ENCODE data around the gene C22orf15.

C22orf15 gene

DNA sequence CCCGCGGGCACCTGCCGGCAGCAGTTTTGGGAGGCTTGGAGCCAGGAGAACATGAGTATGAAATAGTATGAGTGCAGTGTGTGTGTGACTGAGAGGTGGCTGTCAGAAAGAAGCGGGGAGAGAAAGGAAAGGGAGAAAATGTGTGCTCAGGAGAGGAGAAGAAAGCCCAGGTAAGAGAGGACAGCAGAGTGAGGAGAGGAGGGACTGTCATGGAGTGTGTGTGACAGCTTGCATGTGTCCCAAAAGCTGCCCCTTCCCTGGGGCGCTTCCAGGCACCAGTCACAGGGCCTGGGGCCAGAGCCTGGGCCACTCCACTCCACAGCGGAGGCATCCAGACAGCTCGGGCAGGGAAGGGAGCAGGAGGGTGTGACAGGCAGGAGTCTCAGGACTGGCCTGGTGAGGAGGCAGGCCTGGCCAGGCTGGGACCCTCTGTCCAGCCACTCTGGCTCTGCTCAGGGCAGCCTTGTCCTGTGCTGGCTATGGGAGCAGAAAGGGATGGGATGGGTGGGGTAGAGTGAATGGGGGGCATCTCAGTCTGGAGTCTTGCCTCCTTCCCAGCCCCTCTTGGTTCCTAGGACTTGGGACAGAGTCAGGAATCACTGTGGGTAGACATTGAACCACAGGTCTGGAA is 10.8 kb downstream of the C22orf15 start:
- no peak for DNase-seq

DNA sequence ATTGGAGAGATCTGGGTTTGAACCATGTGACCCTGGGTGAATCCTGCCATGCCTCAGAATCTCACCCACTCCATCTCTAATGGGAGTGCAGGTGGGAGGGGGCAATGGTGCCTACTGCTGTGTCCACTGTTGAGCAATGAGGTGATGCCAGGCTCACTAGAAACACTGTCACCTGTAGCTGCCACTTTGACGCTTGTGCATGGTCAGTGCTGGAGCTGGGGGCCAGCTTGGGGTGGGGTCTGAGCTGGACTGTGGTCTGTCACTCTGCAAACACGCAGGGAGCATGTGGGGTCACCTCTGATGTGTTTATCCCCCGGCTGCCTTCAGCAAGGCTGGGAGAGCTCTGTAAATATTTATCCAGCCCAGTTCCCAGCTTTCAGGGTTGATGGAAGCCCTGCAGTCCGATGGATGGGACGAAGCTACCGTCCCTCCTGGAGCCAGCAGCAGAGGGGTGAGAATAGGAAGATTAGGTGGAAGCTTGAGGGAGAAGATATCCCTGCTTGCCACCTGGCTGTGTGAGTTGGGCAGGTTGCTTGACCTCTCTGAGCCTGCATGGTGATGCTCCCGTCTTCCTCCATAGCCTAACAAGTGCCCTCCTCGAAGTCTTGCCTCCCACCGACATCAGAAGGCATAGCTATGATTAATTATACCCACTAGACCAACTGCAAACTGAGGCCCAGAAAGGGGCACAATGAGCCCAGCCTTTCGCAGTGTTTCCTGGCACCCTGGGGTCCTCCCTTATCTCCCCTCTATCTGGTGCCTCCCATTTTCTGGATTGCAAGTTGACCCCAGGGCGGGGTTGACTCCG is 11.5 kb downstream of the C22orf15 start:
- DNase-seq: no peak

DNA sequence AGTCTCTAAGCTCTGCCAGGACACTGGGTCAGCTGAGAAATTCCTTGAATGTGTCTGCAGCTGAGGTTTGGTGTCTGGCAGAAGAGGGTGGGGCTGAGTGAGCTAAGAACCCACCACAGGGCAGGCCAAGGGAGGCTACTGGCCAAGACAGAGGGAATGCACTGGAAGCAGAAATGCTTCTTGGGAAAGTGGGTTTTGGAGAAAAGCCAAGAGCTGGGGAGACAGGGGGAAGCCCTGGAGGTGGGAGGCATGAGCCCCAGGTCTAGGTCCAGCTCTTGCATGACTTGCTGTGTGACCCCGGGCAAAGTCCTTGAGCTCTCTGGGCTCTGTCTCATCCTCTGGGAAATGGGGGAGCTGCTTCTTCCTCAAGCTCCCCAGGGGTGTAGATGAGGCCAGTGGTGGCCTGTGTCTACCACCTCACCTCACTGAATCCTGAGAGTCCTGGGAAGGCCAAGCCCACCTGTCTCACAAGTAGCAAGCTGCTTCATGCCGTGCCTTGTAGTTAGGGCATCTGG is 12.2 kb downstream of the C22orf15 start:
- DNase-seq: no peak

DNA sequence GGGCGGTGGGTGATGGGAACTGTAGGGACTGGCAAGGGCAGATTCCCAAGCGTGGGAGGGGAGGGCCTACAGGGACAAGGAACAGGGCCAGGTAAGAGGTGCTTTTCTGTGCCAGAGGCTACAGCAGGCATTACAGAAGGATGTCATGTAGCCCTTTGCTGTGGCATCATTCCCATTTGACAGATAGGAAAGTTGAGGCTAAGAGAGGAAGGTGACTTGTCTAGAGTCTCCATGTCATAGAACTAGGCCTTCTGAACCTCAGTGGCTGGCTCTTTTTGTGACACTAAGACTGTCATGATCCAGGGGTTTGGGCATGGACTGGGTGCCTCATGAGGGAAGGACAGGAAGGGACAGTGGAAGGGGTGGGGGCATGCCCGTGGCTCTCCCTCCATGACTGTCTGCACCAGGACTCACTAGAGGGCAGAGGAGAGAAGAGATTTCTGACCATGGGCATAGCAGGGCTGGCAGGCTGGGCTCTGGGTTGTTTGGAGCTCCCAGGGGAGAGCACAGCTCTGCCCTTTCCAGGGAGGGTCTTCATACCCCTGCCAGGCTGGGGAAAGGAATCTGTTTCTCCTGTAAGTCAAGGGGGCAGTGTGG is 13.1 kb downstream of the C22orf15 start:
- no peak for DNase-seq

DNA sequence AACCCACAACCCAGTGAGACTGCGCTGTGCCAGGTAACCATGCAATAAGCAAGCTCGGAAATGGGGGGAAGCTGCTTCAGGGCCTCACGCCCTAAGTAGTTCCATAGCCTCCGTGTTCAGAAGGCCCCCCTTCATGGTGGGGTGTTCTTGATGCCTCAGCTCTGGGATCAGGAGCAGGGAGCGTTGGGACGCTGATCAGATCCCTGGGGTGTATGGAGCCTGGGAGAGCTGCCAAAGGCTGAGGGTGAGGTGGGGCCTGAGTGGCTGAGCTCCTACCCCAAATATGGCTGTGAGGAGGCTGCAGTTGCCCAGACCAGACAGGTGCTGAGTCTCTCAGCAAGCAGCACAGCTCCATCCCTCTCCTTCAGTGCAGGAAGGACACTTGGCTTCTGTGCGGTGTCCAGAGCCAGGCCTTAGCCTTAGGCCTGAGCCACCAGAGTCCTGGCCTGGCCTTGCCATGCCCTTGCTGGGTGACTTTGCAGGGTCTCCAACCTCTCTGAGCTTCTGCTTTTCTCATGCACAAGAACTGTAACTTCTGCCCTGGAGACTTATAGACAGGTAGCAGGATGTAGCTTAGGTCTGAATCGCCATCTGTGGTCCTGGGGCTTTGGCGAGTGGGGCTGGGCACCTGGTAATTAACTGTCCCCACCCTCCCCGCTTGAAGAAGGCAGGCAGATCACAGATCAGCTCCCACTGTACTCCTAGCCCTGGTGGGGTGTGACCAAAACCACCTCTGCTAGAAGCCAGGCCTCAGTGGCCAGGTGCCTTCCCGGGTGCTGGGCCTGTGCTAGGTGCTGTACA is 15.2 kb downstream of the C22orf15 start:
- DNase-seq: no peak

DNA sequence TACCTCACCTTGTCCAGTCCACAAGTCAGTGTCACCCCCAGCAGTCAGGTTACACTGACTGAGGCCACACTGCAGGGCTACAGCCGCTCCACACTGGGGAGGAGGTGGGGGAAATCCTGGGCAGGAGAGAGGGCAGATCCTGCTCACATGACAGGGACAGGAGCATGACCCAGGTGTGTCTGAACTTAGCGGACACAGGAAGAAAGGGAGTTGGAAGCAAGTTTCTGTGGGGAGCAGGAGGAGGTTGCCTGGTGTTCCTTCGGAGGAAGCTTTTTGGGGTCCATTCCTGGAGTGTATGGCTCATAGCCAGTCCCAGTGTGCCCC is 15.7 kb downstream of the C22orf15 start:
- DNase-seq: no peak

DNA sequence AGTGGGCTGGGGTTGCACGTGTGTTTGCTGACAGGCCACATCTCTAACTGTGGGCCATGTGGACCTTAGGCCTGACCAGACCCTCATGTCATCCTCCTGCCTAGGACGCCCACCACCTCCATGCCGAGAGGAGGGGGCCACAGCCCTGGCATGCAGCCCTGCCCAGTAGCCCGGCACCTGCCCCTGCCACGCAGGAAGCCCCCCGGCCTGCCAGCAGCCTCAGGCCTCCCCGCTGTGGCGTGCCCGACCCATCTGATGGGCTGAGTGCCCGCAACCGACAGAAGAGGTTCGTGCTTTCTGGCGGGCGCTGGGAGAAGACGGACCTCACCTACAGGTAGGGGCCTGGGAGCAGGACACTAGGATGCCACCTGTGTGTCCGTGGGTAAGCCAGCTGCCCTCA is 16.3 kb downstream of the C22orf15 start:
- DNase-seq: no peak

DNA sequence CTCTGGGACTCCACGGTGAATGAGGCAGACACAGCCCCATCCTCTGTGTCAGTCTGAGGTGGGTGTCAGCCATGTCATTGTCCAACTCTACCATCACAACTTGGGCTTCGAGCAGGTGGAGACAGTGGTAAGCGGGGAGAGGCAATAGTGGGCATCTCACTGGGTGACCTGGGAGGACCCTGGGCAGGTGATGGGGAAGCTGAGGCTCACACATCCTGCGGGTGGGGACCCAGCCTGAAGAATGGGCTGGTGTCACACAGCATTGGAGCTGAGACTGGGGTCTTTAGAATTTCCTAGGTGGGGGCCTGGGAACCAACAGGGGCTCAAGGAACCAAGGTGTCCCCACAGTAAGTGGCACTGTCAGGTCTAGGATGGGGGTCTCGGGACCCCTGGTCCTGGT is 16.9 kb downstream of the C22orf15 start:
- no peak for DNase-seq

DNA sequence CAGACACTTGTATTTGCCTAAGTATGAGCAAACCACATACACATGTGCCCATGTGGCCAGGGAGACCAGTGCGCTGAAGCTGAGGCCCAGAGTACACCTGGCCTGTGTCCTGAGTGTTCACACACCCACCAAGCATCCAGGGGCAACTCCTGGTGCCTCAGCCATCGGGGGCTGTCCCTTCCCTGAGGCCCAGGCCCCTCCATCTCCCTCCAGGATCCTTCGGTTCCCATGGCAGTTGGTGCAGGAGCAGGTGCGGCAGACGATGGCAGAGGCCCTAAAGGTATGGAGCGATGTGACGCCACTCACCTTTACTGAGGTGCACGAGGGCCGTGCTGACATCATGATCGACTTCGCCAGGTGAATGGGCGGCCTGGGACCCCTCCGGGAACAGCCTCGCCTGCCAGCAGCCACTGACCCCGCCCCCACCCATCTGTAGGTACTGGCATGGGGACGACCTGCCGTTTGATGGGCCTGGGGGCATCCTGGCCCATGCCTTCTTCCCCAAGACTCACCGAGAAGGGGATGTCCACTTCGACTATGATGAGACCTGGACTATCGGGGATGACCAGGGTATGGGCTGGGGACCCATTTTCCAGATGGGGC is 17.5 kb downstream of the C22orf15 start:
- DNase-seq: no peak

DNA sequence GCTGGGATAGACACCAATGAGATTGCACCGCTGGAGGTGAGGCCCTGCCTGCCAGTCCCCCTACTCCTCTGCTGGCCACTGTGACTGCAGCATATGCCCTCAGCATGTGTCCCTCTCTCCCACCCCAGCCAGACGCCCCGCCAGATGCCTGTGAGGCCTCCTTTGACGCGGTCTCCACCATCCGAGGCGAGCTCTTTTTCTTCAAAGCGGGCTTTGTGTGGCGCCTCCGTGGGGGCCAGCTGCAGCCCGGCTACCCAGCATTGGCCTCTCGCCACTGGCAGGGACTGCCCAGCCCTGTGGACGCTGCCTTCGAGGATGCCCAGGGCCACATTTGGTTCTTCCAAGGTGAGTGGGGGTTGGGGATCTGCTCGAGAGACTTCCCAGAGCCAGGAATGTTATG is 18.3 kb downstream of the C22orf15 start:
- DNase-seq: no peak

DNA sequence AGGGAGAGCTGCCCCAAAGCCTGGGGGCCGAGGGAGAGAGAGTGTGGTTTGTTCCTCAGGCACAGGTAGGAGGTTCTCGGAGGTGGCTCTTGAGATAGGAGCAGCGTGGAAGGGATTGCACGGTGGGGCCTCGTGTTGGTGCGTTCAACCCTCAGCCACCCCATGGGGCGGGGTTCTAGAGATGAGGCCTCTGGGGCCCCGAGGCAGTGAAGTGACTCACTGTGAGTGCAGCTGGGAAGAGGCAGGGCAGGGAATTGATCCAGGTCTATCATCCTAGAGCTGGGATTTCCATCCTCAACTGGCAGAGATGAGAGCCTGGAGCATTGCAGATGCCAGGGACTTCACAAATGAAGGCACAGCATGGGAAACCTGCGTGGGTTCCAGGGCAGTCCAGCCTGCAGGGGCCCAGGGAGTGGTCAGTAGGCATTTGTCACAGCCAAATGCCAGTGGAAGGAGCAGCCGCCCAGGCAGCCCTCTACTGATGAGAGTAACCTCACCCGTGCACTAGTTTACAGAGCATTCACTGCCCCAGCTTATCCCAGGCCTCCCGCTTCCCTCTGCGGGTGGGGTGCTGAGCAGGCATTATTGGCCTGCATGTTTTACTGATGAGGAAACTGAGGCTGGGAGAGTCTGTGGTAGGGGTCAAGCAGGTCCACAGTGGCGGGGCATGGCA is 18.9 kb downstream of the C22orf15 start:
- no peak for DNase-seq

DNA sequence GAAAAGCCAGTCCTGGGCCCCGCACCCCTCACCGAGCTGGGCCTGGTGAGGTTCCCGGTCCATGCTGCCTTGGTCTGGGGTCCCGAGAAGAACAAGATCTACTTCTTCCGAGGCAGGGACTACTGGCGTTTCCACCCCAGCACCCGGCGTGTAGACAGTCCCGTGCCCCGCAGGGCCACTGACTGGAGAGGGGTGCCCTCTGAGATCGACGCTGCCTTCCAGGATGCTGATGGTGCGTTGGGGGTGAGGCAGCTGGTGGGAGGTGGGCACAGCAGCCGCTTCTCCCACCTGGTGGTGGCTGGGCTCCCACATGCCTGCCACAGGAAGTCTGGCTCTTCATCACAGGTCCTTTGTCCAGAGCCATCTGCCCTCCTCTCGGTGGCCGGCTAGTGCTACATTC is 19.5 kb downstream of the C22orf15 start:
- no peak for DNase-seq

DNA sequence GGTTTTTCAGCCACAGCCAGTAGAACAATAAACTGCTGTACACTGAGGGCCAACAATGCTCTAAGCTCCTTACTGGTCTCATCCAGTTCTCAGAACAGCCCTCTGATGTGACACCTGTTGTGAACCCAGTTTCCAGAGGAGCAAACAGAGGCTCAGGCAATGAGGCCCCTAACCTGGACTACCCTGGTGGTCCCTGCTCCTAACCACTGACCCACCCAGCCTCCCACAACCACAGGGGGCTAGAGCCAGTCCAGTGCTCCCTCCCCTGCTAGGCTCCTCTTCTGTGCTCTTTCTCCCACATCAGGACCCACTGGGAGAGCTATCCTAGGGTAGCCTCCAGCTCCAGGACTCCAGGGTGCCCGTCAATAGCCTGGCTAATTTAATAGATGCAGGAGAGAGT is 19.9 kb downstream of the C22orf15 start:
- DNase-seq: no peak

DNA sequence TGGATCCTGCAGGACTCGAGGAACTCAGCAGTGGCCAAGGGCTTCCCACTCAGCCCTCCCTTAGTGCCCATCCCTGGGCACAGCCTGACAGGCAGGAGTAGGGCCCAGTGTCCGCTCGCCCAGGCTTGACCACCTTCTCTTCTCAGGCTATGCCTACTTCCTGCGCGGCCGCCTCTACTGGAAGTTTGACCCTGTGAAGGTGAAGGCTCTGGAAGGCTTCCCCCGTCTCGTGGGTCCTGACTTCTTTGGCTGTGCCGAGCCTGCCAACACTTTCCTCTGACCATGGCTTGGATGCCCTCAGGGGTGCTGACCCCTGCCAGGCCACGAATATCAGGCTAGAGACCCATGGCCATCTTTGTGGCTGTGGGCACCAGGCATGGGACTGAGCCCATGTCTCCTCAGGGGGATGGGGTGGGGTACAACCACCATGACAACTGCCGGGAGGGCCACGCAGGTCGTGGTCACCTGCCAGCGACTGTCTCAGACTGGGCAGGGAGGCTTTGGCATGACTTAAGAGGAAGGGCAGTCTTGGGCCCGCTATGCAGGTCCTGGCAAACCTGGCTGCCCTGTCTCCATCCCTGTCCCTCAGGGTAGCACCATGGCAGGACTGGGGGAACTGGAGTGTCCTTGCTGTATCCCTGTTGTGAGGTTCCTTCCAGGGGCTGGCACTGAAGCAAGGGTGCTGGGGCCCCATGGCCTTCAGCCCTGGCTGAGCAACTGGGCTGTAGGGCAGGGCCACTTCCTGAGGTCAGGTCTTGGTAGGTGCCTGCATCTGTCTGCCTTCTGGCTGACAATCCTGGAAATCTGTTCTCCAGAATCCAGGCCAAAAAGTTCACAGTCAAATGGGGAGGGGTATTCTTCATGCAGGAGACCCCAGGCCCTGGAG is 20.7 kb downstream of the C22orf15 start:
- DNase-seq: no peak

DNA sequence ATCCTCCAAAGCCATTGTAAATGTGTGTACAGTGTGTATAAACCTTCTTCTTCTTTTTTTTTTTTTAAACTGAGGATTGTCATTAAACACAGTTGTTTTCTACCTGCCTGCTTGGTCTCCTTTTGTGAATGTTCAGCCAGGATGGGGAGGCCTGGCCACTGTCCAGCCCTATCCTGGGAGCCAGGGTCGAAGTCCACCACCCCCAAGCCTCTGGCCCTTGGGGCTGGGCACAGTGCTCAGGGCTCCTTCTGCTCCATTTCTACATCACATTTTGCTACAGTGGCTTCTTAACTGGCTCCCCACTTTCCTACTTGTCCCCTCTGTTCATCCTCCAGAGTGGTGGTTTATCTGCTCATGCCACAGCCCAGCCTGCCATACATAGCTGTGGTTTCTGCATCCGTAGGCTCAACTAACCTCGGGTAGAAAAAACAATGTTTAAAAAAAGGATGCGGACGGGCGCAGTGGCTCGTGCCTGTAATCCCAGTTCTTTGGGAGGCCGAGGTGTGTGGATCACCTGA is 21.5 kb downstream of the C22orf15 start:
- no peak for DNase-seq

DNA sequence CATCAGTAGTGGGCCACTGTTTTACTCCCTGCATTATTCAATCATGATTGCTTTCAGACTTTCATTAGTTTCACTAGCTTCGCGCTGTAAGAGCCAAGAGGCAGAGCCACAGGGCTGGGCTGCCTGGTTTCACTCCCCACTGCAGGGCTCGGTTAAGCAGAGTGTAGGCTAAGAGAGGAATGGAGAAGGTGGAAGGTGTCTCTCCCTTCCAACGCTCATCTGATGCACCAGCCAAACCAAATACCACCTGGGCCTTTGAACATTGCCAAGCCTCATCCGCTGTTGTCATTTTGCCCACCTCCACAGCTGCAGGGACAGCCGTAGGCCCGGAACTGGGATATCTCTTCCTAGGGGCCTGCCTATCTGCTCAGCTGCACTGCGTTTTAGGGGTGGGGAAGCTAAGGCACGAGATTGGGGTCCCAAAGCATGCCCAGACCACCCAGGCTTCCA is 23.5 kb downstream of the C22orf15 start:
- peak; percentile 9 for DNase-seq

DNA sequence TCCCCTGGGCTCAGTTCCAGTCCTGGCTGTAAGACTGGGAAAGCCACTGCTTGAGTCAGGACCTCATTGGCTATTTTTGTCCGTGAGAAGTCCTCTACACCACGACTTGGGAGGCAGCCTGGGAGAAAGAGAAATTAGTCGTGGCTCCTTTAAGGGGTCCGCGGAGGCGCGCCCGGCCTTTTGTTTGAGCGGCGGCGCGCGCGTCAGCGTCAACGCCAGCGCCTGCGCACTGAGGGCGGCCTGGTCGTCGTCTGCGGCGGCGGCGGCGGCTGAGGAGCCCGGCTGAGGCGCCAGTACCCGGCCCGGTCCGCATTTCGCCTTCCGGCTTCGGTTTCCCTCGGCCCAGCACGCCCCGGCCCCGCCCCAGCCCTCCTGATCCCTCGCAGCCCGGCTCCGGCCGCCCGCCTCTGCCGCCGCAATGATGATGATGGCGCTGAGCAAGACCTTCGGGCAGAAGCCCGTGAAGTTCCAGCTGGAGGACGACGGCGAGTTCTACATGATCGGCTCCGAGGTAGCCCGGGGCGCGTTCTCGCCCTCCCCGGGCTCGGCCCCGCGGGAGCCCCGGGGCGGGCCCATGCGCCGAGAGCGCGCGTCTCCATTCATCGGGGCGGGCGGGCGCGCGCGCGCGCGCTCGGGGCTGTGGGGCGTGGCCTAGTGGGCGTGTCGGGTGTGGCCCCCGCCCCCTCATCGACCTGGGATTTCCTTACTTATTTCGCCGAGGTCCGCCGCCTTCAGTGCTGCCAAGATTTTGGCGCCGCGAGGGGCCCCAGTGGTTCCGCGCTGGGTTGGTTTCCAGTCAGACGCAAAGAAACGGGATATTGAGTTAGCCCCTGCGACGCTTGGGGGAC is 24.2 kb downstream of the C22orf15 start, which contains the start of gene SMARCB1:
TSS of gene SMARCB1 (plus strand) at position 215 of the 848 bp plus-strand sequence. CDS start at position 419, 204 bp downstream.
- DNase-seq: peak; percentile 69

DNA sequence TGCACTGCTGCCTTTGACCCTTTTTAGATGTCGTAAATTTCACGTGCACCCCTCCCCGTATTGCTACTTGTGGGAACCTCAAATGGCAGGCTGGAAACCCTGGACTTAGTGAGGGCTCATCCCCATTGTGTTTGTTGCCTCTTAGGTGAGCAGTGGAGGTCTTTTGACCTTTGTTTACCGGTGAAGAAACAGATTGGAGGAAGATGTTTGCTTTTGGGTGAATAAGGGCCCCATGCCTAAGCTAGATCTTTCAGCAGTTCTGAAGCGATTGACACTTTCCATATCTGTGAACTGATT is 24.8 kb downstream of the C22orf15 start:
- DNase-seq: no peak

DNA sequence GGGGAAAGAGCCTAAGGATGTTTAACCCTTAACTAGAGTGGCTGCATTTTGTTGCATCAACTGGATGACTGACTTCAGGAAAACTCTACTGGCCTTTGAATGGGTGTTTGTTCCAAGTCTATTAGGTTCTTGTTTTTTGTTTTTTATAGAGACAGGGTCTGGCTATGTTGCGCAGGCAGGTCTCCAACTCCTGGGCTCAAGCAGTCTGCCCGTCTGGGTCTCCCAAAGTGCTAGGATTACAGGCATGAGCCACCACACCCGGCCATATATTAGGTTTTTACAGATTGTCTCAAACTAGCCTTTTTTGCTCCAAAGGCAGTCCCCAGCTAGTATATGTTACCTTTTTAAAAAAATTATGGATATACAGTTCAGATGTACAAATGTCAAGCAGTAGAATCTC is 25.1 kb downstream of the C22orf15 start:
- no peak for DNase-seq

DNA sequence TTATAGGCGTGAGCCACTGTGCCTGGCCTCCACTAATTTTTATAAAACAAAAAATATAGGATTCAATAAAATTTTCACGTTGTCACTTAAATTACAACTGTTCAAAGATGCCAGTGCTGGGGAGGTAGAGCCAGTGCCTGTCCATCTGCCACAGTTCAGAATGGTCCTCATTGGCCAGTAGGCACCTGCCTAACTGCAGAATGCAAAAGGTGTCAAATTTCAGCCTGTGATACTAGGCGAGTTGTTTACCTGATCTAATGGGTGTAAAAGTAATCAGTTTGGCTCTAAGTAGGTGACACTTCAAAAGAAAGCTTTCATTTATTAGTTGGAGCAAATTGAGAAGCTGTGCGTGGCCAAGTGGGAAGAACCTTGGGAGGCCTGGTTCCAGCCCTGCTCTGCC is 26.3 kb downstream of the C22orf15 start:
- DNase-seq: peak; percentile 34
